Psoas muscle (tissue), 8 donors: Measurements from ENCODE around the gene VN1R5. TPM values are rescaled to one million over a fixed set of nuclear protein-coding genes. Genes with fewer than 3 reads are reported as not detected.

Source experiments
- ATAC-seq, 4 donors: fragments of 200-7000 bp; cut with Tn5 transposase; one replicate each; pipeline ENCODE4 v1.9.1; 2020; ENCODE audit warnings: moderate library complexity in 3 of 4, mild to moderate bottlenecking in 2 of 4
- DNase-seq, 2 donors: peaks; one replicate each; pipeline ENCODE4 v3.0.0-alpha.2; 2020
- H3K27ac ChIP-seq: fragments of 200-600 bp; one replicate; pipeline ENCODE4 v1.8.0; 2022
- H3K27me3 ChIP-seq, 3 donors: fragments of 200-600 bp in 1 of 3; one replicate each; pipeline versions ENCODE4 v1.6.1 to v1.8.0; 2013 to 2022; ENCODE audit warnings: low read length in 2 of 3, mild to moderate bottlenecking in 2 of 3, moderate library complexity in 1 of 3; ENCODE audit not compliant: insufficient read depth in 3 of 3
- H3K36me3 ChIP-seq, 2 donors: fragments of 200-600 bp in 1 of 2; one replicate each; pipeline versions ENCODE4 v1.6.1 to v1.8.0; 2013 to 2022; ENCODE audit warnings: low read depth in 1 of 2, mild to moderate bottlenecking in 1 of 2, moderate library complexity in 1 of 2; ENCODE audit not compliant: insufficient read depth in 1 of 2
- H3K4me1 ChIP-seq: fragments of 200-600 bp; one replicate; pipeline ENCODE4 v1.8.0; 2022
- H3K4me3 ChIP-seq: fragments of 200-600 bp; one replicate; pipeline ENCODE4 v1.8.0; 2022; ENCODE audit warnings: mild to moderate bottlenecking
- H3K9me3 ChIP-seq: fragments of 200-600 bp; one replicate; pipeline ENCODE4 v1.8.0; 2022
- WGBS, 3 donors: extraction: QIAGEN DNeasy Blood & Tissue Kit; methylation state at CpG; one replicate each; pipeline versions ENCODE4 v1.1.6 to v1.1.7; 2013; 5-methylcytosine and 5-hydroxymethylcytosine counted together
- intact Hi-C, 2 donors: fragments of 100-400 bp; cut with DNase I; formaldehyde crosslinking; loops; one replicate each; pipeline versions ENCODE4 v1.11.0 to v1.14.2; 2022
- polyA plus RNA-seq, 3 donors: library from polyadenylated mRNA; stranded (reverse); fragments of 200-250 nt; gene quantifications; one replicate each; pipeline ENCODE4 v1.2.3, GENCODE V29; 2013
- total RNA-seq, 4 donors: library from RNA; stranded (reverse); fragmentation: NEBNext Ultra II Directional in 2 of 4; extraction: Animal tissue kit (Norgen Biotek cat#: 25700) in 2 of 4; gene quantifications; one replicate each; pipeline versions ENCODE4 v1.2.1 to v1.2.4, GENCODE V29; 2021 to 2023
- TF ChIP-seq, protein P1 (sequence below): fragments of 200-600 bp; IDR thresholded peaks from one replicate; pipeline ENCODE4 v1.8.0; 2022; ENCODE audit warnings: antibody characterized with exemption
- donor health status: healthy with polysubstance abuse.
- donor health status: DM: no; HTN: no; CAD: no; lungs with moderate emphysema.
- donor health status: Bipolar disorder and iron deficiency.
- donor health status: healthy.
- donor health status: DM: yes; HTN: yes; CAD: no.
- donor health status: DM: no; HTN: no; CAD: no.
- donor health status: DM: no; HTN: no; CAD: no.
- donor health status: DM: yes; HTN: yes; CAD: no.

VN1R5 gene
- total and polyA plus RNA-seq, 7 donors = not detected

- Histone ChIP-seq H3K4me3 (no peak overlapping the region), H3K4me1 (no peaks in the 10 kb centered on the region), H3K27me3 (no peaks in the 10 kb centered on the region), H3K9me3 (no peaks in the 10 kb centered on the region), H3K27ac (no peak overlapping the region), H3K36me3 (no peaks in the 10 kb centered on the region)
- intact Hi-C loops = no loop called here
- ATAC-seq = no peak
- DNase-seq = no peak
- TF ChIP-seq, protein P1, sequence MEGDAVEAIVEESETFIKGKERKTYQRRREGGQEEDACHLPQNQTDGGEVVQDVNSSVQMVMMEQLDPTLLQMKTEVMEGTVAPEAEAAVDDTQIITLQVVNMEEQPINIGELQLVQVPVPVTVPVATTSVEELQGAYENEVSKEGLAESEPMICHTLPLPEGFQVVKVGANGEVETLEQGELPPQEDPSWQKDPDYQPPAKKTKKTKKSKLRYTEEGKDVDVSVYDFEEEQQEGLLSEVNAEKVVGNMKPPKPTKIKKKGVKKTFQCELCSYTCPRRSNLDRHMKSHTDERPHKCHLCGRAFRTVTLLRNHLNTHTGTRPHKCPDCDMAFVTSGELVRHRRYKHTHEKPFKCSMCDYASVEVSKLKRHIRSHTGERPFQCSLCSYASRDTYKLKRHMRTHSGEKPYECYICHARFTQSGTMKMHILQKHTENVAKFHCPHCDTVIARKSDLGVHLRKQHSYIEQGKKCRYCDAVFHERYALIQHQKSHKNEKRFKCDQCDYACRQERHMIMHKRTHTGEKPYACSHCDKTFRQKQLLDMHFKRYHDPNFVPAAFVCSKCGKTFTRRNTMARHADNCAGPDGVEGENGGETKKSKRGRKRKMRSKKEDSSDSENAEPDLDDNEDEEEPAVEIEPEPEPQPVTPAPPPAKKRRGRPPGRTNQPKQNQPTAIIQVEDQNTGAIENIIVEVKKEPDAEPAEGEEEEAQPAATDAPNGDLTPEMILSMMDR = no peak
- WGBS, 3 donors = 67 to 75% (median 69%) methylated on average over 3 of the region's 3 CpGs
These were observed 33.0 kb upstream of the VN1R5 start for GRCh38 chr1:247222840-247223239.

DNA sequence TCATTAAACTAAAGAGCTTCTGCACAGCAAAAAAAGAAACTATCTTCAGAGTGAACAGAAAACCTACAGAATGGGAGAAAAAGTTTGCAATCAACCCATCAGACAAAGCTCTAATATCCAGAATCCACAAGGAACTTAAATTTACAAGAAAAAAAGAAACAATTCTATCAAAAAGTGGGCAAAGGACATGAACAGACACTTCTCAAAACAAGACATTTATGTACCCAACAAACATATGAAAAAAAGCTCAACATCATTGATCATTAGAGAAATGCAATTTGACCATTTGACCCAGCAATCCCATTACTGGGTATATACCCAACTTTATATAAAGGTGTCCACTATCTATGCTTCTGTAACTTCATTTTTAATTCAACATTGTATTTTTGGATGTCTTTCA, 31.1 kb upstream of the VN1R5 start:
- TF ChIP-seq, protein P1 = no peak
- no peak overlapping the region for H3K27ac ChIP-seq
- no peaks in the 10 kb centered on the region for H3K36me3 ChIP-seq
- intact Hi-C loops = no loop called here
- ATAC-seq (no peak), DNase-seq (no peak)
- no peak overlapping the region for H3K4me3 ChIP-seq
- H3K4me1 ChIP-seq = no peaks in the 10 kb centered on the region
- no peaks in the 10 kb centered on the region for H3K27me3 ChIP-seq
- peaks cover 5% of the 10 kb centered on the region for H3K9me3 ChIP-seq

DNA sequence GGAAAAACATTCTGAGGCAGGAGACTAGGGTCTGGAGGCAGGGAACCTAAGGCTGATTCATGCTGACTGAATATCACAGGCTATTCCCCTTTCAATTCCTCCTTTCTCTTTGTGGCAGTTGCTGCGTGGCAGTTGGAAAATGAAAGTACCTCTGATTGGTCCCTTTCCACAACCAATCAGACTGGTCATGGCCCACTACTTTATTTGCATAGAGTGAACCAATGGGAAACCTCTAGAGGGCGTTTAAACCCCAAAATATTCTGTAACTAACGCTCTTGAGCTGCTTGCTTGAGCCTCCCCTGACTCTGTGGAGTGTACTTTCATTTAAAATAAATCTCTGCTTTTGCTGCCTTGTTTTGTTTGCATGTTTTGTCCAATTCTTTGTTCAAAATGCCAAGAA, 27.7 kb upstream of the VN1R5 start:
- intact Hi-C loops = no loop called here
- ATAC-seq = no peak
- WGBS, 3 donors = 44 to 45% (median 45%) methylated on average over 3 of the region's 3 CpGs
- no peaks in the 10 kb centered on the region for H3K36me3 ChIP-seq
- no peaks in the 10 kb centered on the region for H3K4me1 ChIP-seq
- peaks cover 5% of the 10 kb centered on the region for H3K9me3 ChIP-seq
- H3K27me3 ChIP-seq = no peaks in the 10 kb centered on the region
- H3K27ac ChIP-seq = no peak overlapping the region
- TF ChIP-seq, protein P1 = no peak
- no peak for DNase-seq
- no peak overlapping the region for H3K4me3 ChIP-seq

DNA sequence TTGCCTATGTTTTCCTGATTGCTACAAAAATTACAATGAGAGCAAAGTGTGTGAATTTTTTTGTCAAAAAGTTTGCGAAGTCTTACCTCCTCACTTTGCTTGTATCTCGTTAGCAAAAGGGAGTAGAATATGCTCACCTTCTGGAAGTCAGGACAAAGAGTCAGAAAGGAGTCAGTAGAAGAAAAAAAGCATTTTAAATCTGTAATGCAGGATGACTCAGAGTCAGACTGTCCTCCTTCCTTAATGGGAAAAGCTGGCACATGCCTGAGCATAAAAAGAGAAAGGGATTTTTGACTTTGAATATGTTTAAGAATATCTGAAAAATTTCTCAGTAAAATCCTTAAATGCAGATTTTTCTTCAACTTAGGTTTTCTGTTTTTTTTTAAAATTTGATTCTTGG, 14.2 kb upstream of the VN1R5 start:
- no peak for ATAC-seq
- no peak for DNase-seq
- intact Hi-C loops = no loop called here
- H3K36me3 ChIP-seq = no peaks in the 10 kb centered on the region
- WGBS, 3 donors = 68 to 78% (median 72%) methylated on average over 2 of the region's 2 CpGs
- no peaks in the 10 kb centered on the region for H3K27me3 ChIP-seq
- H3K9me3 ChIP-seq = peaks cover 10% of the 10 kb centered on the region
- H3K4me1 ChIP-seq = no peaks in the 10 kb centered on the region
- H3K4me3 ChIP-seq = no peak overlapping the region
- no peak overlapping the region for H3K27ac ChIP-seq
- TF ChIP-seq, protein P1 = no peak

DNA sequence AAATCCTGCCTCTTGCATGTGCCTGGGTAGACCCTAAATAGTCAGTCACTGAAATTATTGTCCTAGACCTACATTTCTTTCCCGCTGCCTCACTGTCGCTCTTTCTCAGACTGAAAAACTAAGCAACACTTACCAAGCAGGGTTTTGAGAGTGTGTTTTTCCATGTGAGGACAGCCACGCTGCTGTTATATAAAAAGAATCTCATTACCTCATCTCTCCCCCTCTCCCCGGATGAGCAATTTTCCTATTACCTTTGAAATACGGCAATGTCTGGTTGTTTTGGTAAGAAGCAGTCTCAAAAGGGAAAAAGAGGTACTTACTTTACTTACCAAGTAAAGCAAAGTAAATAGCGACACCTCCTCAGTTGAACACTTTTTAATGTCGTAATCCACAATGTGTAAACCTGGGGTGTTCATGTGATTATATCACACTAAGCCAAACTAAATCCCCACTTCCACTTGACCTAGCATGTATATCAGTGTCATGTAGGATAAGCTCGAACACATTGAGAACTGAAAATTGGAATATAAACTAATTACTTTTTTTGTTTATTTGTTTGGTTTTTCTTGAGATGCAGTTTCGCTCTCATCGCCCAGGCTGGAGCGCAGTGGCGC, 12.2 kb upstream of the VN1R5 start:
- H3K9me3 ChIP-seq = peaks cover 18% of the 10 kb centered on the region
- 88 to 90% (median 90%) methylated on average over 12 of the region's 12 CpGs for WGBS, 3 donors
- intact Hi-C loops = no loop called here

More for the DNA sequence above, 12.2 kb upstream of the VN1R5 start:
- H3K36me3 ChIP-seq = no peaks in the 10 kb centered on the region
- DNase-seq (no peak), ATAC-seq (no peak)
- no peak overlapping the region for H3K4me3 ChIP-seq
- H3K27me3 ChIP-seq = no peaks in the 10 kb centered on the region
- no peak overlapping the region for H3K27ac ChIP-seq
- TF ChIP-seq, protein P1 = no peak
- no peaks in the 10 kb centered on the region for H3K4me1 ChIP-seq
